Endothelial cell of umbilical vein (primary cell): Measurements from ENCODE around the gene CDK12.
"Not testable (repeated sequence)": the region's sequence is repeated elsewhere in the genome, so short reads cannot be mapped to it uniquely, and the experiment has no call there.

Source experiments
- EZH2 ChIP-seq: IDR thresholded peaks from 2 replicates; pipeline ENCODE4 v1.6.1; 2012; ENCODE audit warnings: borderline replicate concordance, low read depth, mild to moderate bottlenecking, moderate library complexity, low read length, inconsistent platforms; ENCODE audit not compliant: severe bottlenecking
- POLR2A ChIP-seq: IDR thresholded peaks from 2 replicates; pipeline ENCODE4 v1.6.1; 2012; ENCODE audit warnings: low read depth, mild to moderate bottlenecking, control low read depth, low read length
- TF ChIP-seq, protein P1 (sequence below): IDR thresholded peaks from 2 replicates; pipeline ENCODE4 v1.6.1; 2011; ENCODE audit not compliant: insufficient read depth, insufficient read length
- TF ChIP-seq, protein P2 (sequence below), 2 donors: IDR thresholded peaks; 1 replicate in 1 of 2; 2 replicates in 1 of 2; pipeline ENCODE4 v1.5.1; 2011; ENCODE audit warnings: low read length in 2 of 2, mild to moderate bottlenecking in 2 of 2, moderate library complexity in 2 of 2, control low read depth in 1 of 2, inconsistent platforms in 1 of 2, low read depth in 1 of 2; ENCODE audit not compliant: insufficient read depth in 1 of 2; ENCODE audit errors: extremely low read depth in 1 of 2

DNA sequence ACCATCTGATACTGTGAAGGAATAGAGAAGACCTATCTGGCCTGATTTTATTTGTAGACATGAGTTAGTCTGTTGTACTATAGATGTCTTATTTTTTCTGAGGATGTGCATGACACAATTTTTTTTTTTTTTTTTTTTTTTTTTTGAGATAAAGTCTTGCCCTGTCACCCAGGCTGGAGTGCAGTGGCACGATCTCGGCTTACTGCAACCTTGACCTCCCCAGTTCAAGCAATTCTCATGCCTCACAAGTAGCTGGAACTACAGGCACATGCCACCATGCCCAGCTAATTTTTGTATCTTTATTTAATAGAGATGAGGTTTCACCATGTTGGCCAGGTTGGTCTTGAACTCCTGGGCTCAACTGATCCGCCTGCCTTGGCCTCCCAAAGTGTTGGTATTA, 26.2 kb downstream of the CDK12 start:
- TF ChIP-seq, protein P1, sequence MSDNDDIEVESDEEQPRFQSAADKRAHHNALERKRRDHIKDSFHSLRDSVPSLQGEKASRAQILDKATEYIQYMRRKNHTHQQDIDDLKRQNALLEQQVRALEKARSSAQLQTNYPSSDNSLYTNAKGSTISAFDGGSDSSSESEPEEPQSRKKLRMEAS, result not testable (repeated sequence)
- not testable (repeated sequence) for TF ChIP-seq POLR2A, EZH2
- TF ChIP-seq, protein P2, sequence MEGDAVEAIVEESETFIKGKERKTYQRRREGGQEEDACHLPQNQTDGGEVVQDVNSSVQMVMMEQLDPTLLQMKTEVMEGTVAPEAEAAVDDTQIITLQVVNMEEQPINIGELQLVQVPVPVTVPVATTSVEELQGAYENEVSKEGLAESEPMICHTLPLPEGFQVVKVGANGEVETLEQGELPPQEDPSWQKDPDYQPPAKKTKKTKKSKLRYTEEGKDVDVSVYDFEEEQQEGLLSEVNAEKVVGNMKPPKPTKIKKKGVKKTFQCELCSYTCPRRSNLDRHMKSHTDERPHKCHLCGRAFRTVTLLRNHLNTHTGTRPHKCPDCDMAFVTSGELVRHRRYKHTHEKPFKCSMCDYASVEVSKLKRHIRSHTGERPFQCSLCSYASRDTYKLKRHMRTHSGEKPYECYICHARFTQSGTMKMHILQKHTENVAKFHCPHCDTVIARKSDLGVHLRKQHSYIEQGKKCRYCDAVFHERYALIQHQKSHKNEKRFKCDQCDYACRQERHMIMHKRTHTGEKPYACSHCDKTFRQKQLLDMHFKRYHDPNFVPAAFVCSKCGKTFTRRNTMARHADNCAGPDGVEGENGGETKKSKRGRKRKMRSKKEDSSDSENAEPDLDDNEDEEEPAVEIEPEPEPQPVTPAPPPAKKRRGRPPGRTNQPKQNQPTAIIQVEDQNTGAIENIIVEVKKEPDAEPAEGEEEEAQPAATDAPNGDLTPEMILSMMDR (IDR thresholded peaks at IDR 0.05; ENCODE audit: extremely low read depth in 1 of 2, insufficient read depth in 1 of 2, low read depth in 1 of 2, low read length in 2 of 2), result not testable (repeated sequence)
